ENCODE data around the gene WRNIP1.

GRCh38 chr6:2784930-2785329 lies 19.7 kb downstream of the WRNIP1 start:
- no peak for TF ChIP-seq CTCF (conservative IDR thresholded peaks at IDR 0.05 in 1 of 2, IDR thresholded peaks at IDR 0.05 in 1 of 2; ENCODE audit: low read depth in 1 of 2, low read length in 2 of 2)
- no peak for TF ChIP-seq EZH2 (IDR thresholded peaks at IDR 0.05; ENCODE audit: low read length, missing control alignments)

Data from fibroblast of lung (primary cell).